Vagina (tissue), 2 donors: ENCODE measurements around the gene PCDHGB1. TPM values are rescaled to one million over a fixed set of nuclear protein-coding genes. Genes with fewer than 3 reads are reported as not detected.

Source experiments
- DNase-seq, 2 donors: peaks; one replicate each; pipeline ENCODE4 v3.0.0-alpha.2; 2017; ENCODE audit errors: extremely low spot score in 2 of 2
- H3K27ac ChIP-seq: fragments of 200-600 bp; sonication (generic); one replicate; pipeline ENCODE4 v1.5.1; 2019
- H3K27me3 ChIP-seq: fragments of 200-600 bp; sonication (generic); one replicate; pipeline ENCODE4 v1.5.1; 2019
- H3K36me3 ChIP-seq, 2 donors: fragments of 200-600 bp; sonication (generic); one replicate each; pipeline ENCODE4 v1.5.1; 2017 to 2019
- H3K4me1 ChIP-seq: fragments of 200-600 bp; sonication (generic); one replicate; pipeline ENCODE4 v1.5.1; 2019
- H3K4me3 ChIP-seq, 2 donors: fragments of 200-600 bp; sonication (generic); 1 replicate in 1 of 2; 2 replicates in 1 of 2; pipeline ENCODE4 v1.5.1; 2016 to 2019
- H3K9me3 ChIP-seq: fragments of 200-600 bp; sonication (generic); one replicate; pipeline ENCODE4 v1.5.1; 2019
- POLR2A ChIP-seq, 2 donors: fragments of 450-650 bp; IDR thresholded peaks; one replicate each; pipeline ENCODE4 v1.6.1; 2017; ENCODE audit warnings: antibody characterized with exemption in 2 of 2, mild to moderate bottlenecking in 2 of 2, moderate library complexity in 2 of 2
- POLR2AphosphoS5 ChIP-seq, 2 donors: sonication (generic); formaldehyde crosslinking; IDR thresholded peaks; one replicate each; pipeline ENCODE4 v1.9.0; 2017; ENCODE audit warnings: antibody characterized with exemption in 2 of 2, mild to moderate bottlenecking in 2 of 2, low read depth in 1 of 2; ENCODE audit not compliant: insufficient read depth in 1 of 2
- intact Hi-C: fragments of 100-400 bp; cut with DNase I; formaldehyde crosslinking; loops from one replicate; pipeline ENCODE4 v1.15.1; 2023
- total RNA-seq: library from RNA; depleted of rRNA; stranded (reverse); fragments of >200 nt; gene quantifications from one replicate; pipeline ENCODE4 v1.2.3, GENCODE V29; 2016
- TF ChIP-seq, protein P1 (sequence below), 3 experiments: fragments of 450-650 bp in 2 of 3; fragments of 200-600 bp in 1 of 3; sonication (generic) in 1 of 3; IDR thresholded peaks; one replicate each; pipeline ENCODE4 v1.5.1; 2017 to 2019; ENCODE audit warnings: antibody characterized with exemption in 3 of 3, mild to moderate bottlenecking in 2 of 3, moderate library complexity in 2 of 3

PCDHGB1 gene
- total RNA-seq, 1 donor from 2014 or later, result 3.9 TPM

DNA sequence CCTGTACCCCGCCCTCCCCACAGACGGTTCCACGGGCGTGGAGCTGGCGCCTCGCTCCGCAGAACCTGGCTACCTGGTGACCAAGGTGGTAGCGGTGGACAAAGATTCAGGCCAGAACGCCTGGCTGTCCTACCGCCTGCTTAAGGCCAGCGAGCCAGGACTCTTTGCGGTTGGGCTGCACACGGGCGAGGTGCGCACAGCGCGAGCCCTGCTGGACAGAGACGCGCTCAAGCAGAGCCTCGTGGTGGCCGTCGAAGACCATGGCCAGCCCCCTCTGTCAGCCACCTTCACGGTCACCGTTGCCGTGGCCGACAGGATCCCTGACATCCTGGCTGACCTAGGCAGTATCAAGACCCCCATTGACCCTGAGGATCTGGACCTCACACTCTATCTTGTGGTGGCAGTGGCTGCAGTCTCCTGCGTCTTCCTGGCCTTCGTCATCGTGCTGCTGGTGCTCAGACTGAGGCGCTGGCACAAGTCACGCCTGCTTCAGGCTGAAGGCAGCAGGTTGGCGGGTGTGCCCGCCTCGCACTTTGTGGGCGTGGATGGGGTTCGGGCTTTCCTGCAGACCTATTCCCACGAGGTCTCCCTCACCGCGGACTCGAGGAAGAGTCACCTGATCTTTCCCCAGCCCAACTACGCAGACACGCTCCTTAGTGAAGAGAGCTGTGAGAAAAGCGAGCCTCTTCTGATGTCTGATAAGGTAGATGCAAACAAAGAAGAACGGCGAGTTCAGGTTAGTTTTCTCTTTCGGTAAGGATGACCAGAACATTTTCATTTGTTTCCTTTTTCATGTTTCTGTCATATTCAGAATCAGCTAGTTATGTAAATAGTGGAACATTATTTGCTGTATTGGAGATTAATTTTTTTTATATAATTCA is 16.4 kb downstream of the PCDHGB1 start:
- Histone ChIP-seq H3K27ac (no peak overlapping the region), H3K4me1 (no peaks in the 10 kb centered on the region), H3K36me3 (peaks cover 0 to 8% of the 10 kb centered on the region in 2 donors), H3K9me3 (peaks cover 74% of the 10 kb centered on the region), H3K27me3 (no peaks in the 10 kb centered on the region), H3K4me3 (no peak overlapping the region)
- DNase-seq, result no peak
- no peak for TF ChIP-seq POLR2A (IDR thresholded peaks at IDR 0.05)
- TF ChIP-seq, protein P1, sequence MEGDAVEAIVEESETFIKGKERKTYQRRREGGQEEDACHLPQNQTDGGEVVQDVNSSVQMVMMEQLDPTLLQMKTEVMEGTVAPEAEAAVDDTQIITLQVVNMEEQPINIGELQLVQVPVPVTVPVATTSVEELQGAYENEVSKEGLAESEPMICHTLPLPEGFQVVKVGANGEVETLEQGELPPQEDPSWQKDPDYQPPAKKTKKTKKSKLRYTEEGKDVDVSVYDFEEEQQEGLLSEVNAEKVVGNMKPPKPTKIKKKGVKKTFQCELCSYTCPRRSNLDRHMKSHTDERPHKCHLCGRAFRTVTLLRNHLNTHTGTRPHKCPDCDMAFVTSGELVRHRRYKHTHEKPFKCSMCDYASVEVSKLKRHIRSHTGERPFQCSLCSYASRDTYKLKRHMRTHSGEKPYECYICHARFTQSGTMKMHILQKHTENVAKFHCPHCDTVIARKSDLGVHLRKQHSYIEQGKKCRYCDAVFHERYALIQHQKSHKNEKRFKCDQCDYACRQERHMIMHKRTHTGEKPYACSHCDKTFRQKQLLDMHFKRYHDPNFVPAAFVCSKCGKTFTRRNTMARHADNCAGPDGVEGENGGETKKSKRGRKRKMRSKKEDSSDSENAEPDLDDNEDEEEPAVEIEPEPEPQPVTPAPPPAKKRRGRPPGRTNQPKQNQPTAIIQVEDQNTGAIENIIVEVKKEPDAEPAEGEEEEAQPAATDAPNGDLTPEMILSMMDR (IDR thresholded peaks at IDR 0.05), result no peak
- intact Hi-C loops, result no loop called here

DNA sequence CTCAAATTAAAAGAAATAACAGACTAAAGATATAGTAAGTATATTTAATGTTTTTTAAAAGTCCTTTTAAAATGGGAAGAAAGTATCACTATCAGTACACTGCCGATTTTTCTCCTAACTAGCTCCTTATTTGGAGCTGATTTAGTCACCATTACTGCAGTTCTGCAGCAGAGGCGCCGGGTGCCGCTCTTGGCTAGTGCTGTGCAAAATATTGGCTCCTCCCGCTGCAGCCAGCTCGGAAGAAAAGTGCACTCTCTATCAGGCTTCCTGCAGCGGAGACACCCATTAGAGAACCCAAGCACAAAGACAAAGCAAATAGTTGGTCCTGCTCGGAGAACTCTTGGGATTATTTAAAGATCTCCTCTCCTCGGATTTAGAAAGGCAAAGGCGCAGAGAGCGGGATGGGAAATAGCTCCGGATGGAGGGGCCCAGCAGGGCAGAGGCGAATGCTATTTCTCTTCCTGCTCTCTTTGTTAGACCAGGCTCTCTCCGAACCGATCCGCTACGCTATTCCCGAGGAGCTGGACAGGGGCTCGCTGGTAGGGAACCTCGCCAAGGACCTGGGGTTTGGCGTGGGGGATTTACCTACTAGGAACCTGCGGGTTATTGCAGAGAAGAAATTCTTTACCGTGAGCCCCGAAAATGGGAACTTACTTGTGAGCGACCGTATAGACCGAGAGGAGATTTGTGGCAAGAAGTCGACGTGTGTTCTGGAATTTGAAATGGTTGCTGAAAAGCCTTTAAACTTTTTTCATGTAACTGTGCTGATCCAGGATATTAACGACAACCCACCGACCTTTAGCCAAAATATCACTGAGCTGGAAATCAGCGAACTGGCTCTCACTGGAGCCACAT is 20.3 kb downstream of the PCDHGB1 start, which contains the start of gene PCDHGB3:
TSS of gene PCDHGB3 (plus strand) at position 249 of the 855 bp plus-strand sequence. CDS start at position 402, 153 bp downstream.
- no peak within 1 kb of the TSS for H3K27ac ChIP-seq
- peak within 1 kb of the TSS; percentile 7 to 9 for H3K4me3 ChIP-seq
- H3K9me3 ChIP-seq, result peaks cover 87% of the 10 kb centered on the region
- H3K27me3 ChIP-seq, result no peaks in the 10 kb centered on the region
- TF ChIP-seq POLR2A (IDR thresholded peaks at IDR 0.05) (no peak), POLR2AphosphoS5 (IDR thresholded peaks at IDR 0.05; ENCODE audit: insufficient read depth in 1 of 2, low read depth in 1 of 2) (no peak)
- TF ChIP-seq, protein P1 (IDR thresholded peaks at IDR 0.05), result no peak
- no peaks in the 10 kb centered on the region for H3K4me1 ChIP-seq
- intact Hi-C loops, result no loop called here
- H3K36me3 ChIP-seq, result peaks cover 0 to 15% of the 10 kb centered on the region in 2 donors
- DNase-seq, result no peak

DNA sequence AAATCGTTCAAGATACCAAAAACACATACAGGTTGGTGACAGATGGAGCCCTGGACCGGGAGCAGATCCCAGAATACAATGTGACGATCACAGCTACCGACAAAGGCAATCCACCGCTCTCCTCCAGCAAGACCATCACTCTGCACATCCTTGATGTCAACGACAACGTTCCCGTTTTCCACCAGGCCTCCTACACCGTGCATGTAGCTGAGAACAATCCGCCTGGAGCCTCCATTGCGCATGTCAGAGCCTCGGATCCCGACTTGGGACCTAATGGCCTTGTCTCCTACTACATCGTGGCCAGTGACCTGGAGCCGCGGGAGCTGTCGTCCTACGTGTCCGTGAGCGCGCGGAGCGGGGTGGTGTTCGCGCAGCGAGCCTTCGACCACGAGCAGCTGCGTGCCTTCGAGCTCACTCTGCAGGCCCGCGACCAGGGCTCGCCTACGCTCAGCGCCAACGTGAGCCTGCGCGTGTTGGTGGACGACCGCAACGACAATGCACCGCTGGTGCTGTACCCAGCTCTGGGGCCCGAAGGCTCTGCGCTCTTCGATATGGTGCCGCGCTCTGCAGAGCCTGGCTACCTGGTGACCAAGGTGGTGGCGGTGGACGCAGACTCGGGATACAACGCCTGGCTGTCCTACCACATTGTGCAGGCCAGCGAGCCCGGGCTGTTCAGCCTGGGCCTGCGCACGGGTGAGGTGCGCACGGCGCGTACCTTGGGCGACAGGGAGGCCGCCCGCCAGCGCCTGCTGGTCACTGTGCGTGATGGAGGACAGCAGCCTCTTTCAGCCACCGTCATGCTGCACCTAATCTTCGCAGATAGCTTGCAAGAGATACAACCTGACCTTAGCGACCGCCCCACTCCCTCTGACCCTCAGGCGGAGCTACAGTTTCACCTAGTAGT is 21.9 kb downstream of the PCDHGB1 start:
- Histone ChIP-seq H3K4me1 (no peaks in the 10 kb centered on the region), H3K4me3 (no peak overlapping the region), H3K27me3 (no peaks in the 10 kb centered on the region), H3K9me3 (peaks cover 83% of the 10 kb centered on the region), H3K36me3 (peaks cover 0 to 15% of the 10 kb centered on the region in 2 donors), H3K27ac (no peak overlapping the region)
- TF ChIP-seq POLR2AphosphoS5 (IDR thresholded peaks at IDR 0.05; ENCODE audit: insufficient read depth in 1 of 2, low read depth in 1 of 2) (no peak), POLR2A (IDR thresholded peaks at IDR 0.05) (no peak)
- TF ChIP-seq, protein P1 (IDR thresholded peaks at IDR 0.05), result no peak
- intact Hi-C loops, result no loop called here
- DNase-seq, result no peak

DNA sequence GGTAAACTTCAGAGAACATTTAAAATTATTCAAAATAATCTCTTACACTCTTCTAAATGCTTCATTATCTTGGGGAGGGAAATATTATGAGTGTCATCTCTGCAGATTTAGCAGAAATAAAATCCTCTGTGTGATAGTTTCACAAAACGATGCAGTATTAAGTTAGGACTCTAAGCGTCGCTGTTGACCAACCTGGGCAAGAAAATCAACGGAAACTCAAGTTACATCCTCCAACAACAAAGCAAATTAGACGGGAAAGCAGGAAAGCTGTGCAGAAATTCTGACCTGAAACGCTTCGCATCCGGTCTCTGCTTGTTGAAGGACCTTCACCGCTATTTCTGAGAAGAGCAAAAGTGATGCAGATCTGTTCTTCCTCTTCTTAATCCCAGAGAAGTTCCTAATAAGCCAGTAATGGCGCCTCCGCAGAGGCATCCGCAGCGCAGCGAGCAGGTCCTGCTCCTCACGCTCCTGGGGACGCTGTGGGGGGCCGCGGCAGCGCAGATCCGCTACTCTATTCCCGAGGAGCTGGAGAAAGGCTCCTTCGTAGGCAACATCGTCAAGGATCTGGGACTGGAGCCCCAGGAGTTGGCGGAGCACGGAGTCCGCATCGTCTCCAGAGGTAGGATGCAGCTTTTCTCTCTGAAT is 23.9 kb downstream of the PCDHGB1 start, which contains the start of gene PCDHGA6:
TSS of gene PCDHGA6 (plus strand) at position 219 of the 645 bp plus-strand sequence. CDS start at position 412, 193 bp downstream.
- H3K4me3 ChIP-seq, result peak within 1 kb of the TSS; percentile 1 to 26
- H3K27ac ChIP-seq, result no peak within 1 kb of the TSS
- no peaks in the 10 kb centered on the region for H3K4me1 ChIP-seq
- no peaks in the 10 kb centered on the region for H3K27me3 ChIP-seq
- no peak for DNase-seq
- intact Hi-C loops, result no loop called here
- peaks cover 0 to 15% of the 10 kb centered on the region in 2 donors for H3K36me3 ChIP-seq
- H3K9me3 ChIP-seq, result peaks cover 87% of the 10 kb centered on the region
- no peak for TF ChIP-seq POLR2A (IDR thresholded peaks at IDR 0.05)
- TF ChIP-seq, protein P1 (IDR thresholded peaks at IDR 0.05), result peak in 1 of 3 experiments; percentile 8
- TF ChIP-seq POLR2AphosphoS5 (IDR thresholded peaks at IDR 0.05; ENCODE audit: insufficient read depth in 1 of 2, low read depth in 1 of 2), result peak in 1 of 2 donors; percentile 15
